ENCODE measurements around the gene NPHS1.
A peak's percentile ranks its signal among the peaks of the same experiment; 100 is the strongest.
"Not testable (repeated sequence)": the region's sequence is repeated elsewhere in the genome, so short reads cannot be mapped to it uniquely, and the experiment has no call there.

NPHS1 gene, protein sequence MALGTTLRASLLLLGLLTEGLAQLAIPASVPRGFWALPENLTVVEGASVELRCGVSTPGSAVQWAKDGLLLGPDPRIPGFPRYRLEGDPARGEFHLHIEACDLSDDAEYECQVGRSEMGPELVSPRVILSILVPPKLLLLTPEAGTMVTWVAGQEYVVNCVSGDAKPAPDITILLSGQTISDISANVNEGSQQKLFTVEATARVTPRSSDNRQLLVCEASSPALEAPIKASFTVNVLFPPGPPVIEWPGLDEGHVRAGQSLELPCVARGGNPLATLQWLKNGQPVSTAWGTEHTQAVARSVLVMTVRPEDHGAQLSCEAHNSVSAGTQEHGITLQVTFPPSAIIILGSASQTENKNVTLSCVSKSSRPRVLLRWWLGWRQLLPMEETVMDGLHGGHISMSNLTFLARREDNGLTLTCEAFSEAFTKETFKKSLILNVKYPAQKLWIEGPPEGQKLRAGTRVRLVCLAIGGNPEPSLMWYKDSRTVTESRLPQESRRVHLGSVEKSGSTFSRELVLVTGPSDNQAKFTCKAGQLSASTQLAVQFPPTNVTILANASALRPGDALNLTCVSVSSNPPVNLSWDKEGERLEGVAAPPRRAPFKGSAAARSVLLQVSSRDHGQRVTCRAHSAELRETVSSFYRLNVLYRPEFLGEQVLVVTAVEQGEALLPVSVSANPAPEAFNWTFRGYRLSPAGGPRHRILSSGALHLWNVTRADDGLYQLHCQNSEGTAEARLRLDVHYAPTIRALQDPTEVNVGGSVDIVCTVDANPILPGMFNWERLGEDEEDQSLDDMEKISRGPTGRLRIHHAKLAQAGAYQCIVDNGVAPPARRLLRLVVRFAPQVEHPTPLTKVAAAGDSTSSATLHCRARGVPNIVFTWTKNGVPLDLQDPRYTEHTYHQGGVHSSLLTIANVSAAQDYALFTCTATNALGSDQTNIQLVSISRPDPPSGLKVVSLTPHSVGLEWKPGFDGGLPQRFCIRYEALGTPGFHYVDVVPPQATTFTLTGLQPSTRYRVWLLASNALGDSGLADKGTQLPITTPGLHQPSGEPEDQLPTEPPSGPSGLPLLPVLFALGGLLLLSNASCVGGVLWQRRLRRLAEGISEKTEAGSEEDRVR (N-terminal part only)

DNA sequence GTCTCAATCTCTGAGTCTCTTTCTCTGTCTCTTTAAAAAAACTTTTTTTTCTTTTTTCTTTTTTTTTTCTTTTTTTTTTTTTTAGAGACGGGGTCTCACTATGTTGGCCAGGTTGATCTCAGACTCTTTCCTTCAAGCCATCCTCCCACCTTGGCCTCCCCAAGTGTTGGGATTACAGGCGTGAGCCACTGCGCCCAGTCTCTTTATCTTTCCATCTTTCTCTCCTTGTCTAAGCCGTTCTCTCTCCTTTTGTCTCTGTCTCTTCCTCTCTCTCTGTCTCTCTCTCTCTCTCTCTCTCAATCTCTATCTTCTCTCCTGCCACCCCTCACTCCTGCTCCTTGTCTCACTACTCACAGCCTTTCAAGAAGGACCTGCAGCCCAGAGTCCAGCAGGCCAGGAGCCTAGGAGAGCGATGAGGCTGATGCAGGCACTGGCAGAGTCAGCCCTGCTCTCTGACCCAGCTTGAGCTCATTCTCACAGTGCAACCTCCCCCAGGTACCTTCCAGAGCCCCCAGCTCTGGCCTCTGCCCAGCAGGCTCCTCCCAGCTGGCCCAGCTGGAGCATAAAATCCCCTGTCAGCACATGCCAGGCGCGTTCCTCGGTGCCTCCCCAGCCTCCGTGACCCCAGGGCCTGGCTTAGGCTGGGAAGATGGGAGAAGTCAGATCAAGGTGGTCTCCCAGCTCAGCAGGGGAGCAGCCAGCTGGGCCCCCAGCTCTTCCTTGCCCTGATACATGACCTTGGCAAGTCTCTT lies at the start of gene NPHS1:
Gene NPHS1 (minus strand): TSS at position 476 of the 752 bp plus-strand sequence. CDS start 667 bp downstream, outside the sequence.
- no peaks in the 10 kb centered on the region for H3K9me3 ChIP-seq (ENCODE audit: control insufficient read depth, low read length)
- no peak within 1 kb of the TSS for H3K9ac ChIP-seq (ENCODE audit: low read length)
- H3K36me3 ChIP-seq (ENCODE audit: control insufficient read depth, insufficient read depth, low read length): no peaks in the 10 kb centered on the region
- H3K4me1 ChIP-seq (ENCODE audit: control insufficient read depth, insufficient read depth, low read length): peaks cover 8% of the 10 kb centered on the region
- H3K4me3 ChIP-seq (ENCODE audit: low read length): no peak within 1 kb of the TSS
- peaks cover 48% of the 10 kb centered on the region for H3K27me3 ChIP-seq (ENCODE audit: control insufficient read depth, insufficient read depth, low read length)

- Histone ChIP-seq H3K27me3 (ENCODE audit: control insufficient read depth, insufficient read depth, low read length) (no peaks in the 10 kb centered on the region), H3K9me3 (ENCODE audit: control insufficient read depth, low read length) (no peaks in the 10 kb centered on the region), H3K36me3 (ENCODE audit: control insufficient read depth, insufficient read depth, low read length) (no peaks in the 10 kb centered on the region), H3K4me3 (ENCODE audit: low read length) (no peak overlapping the region), H3K4me1 (ENCODE audit: control insufficient read depth, insufficient read depth, low read length) (peaks cover 17% of the 10 kb centered on the region), H3K9ac (ENCODE audit: low read length) (no peak overlapping the region)
Observed at GRCh38 chr19:35901055-35901644, 48.8 kb upstream of the NPHS1 start.

DNA sequence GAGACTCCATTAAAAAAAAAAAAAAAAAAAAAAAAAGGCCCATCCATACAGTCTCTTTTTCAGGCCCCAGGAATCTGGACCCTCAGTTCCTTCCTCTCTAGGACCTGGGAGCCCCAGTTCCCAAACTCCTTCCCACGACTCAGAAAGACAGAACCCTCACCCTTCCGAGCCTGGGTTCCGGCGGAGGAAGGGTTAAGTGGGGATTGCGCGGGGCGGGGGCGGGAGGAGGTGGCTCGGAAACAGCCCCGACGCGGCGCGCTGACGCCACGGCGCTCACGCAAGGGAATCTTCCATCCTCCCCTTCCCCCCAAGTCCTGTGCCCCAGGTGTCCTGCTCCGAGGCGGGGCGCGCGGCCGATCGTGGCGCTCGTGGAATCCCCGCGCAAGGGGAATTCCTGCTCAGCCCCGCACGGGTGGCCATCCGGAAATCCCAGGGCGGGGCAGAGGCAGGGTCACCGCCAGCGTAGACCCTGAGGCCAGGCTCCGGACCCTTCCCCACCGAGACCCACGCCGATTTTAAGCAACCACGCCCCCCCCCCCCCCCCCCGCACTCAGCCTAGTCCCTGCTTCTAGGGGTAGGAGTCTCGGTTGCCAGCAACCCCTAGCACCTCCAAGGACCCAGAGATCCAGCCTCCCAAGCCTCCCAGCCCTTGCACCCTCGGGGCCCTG lies 47.4 kb upstream of the NPHS1 start:
- H3K4me3 ChIP-seq (ENCODE audit: low read length): peak overlapping the region; percentile 87
- no peaks in the 10 kb centered on the region for H3K36me3 ChIP-seq (ENCODE audit: control insufficient read depth, insufficient read depth, low read length)
- no peaks in the 10 kb centered on the region for H3K27me3 ChIP-seq (ENCODE audit: control insufficient read depth, insufficient read depth, low read length)
- peaks cover 17% of the 10 kb centered on the region for H3K4me1 ChIP-seq (ENCODE audit: control insufficient read depth, insufficient read depth, low read length)
- H3K9ac ChIP-seq (ENCODE audit: low read length): peak overlapping the region; percentile 84
- no peaks in the 10 kb centered on the region for H3K9me3 ChIP-seq (ENCODE audit: control insufficient read depth, low read length)

DNA sequence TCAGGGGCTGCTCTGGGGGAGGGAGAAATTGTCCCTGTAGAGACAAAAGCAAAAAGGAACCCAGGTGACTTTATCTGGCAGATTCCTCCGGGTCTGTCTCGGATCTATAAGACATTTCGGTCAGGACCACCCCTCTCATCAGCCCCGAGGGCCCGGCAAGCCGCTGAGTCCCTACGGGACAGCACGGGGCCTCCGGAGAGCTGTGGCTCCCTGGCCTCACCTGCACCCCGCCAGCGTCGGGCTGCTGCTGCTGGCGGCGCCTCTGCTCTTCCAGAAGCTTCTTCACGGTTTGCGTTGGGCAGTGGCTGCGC lies 46.1 kb upstream of the NPHS1 start:
- Histone ChIP-seq H3K9ac (ENCODE audit: low read length) (peak overlapping the region; percentile 83), H3K36me3 (ENCODE audit: control insufficient read depth, insufficient read depth, low read length) (no peaks in the 10 kb centered on the region), H3K4me3 (ENCODE audit: low read length) (peak overlapping the region; percentile 38), H3K4me1 (ENCODE audit: control insufficient read depth, insufficient read depth, low read length) (peaks cover 14% of the 10 kb centered on the region), H3K27me3 (ENCODE audit: control insufficient read depth, insufficient read depth, low read length) (no peaks in the 10 kb centered on the region), H3K9me3 (ENCODE audit: control insufficient read depth, low read length) (no peaks in the 10 kb centered on the region)

GRCh38 chr19:35897706-35898451 lies 45.6 kb upstream of the NPHS1 start:
- peak overlapping the region; percentile 83 for H3K9ac ChIP-seq (ENCODE audit: low read length)
- peaks cover 11% of the 10 kb centered on the region for H3K4me1 ChIP-seq (ENCODE audit: control insufficient read depth, insufficient read depth, low read length)
- peak overlapping the region; percentile 38 for H3K4me3 ChIP-seq (ENCODE audit: low read length)
- no peaks in the 10 kb centered on the region for H3K9me3 ChIP-seq (ENCODE audit: control insufficient read depth, low read length)
- no peaks in the 10 kb centered on the region for H3K36me3 ChIP-seq (ENCODE audit: control insufficient read depth, insufficient read depth, low read length)
- H3K27me3 ChIP-seq (ENCODE audit: control insufficient read depth, insufficient read depth, low read length): no peaks in the 10 kb centered on the region

GRCh38 chr19:35896643-35897040 lies 44.3 kb upstream of the NPHS1 start:
- H3K27me3 ChIP-seq (ENCODE audit: control insufficient read depth, insufficient read depth, low read length): no peaks in the 10 kb centered on the region
- no peaks in the 10 kb centered on the region for H3K36me3 ChIP-seq (ENCODE audit: control insufficient read depth, insufficient read depth, low read length)
- H3K4me1 ChIP-seq (ENCODE audit: control insufficient read depth, insufficient read depth, low read length): peaks cover 11% of the 10 kb centered on the region
- no peaks in the 10 kb centered on the region for H3K9me3 ChIP-seq (ENCODE audit: control insufficient read depth, low read length)
- H3K9ac ChIP-seq (ENCODE audit: low read length): no peak overlapping the region
- H3K4me3 ChIP-seq (ENCODE audit: low read length): no peak overlapping the region

DNA sequence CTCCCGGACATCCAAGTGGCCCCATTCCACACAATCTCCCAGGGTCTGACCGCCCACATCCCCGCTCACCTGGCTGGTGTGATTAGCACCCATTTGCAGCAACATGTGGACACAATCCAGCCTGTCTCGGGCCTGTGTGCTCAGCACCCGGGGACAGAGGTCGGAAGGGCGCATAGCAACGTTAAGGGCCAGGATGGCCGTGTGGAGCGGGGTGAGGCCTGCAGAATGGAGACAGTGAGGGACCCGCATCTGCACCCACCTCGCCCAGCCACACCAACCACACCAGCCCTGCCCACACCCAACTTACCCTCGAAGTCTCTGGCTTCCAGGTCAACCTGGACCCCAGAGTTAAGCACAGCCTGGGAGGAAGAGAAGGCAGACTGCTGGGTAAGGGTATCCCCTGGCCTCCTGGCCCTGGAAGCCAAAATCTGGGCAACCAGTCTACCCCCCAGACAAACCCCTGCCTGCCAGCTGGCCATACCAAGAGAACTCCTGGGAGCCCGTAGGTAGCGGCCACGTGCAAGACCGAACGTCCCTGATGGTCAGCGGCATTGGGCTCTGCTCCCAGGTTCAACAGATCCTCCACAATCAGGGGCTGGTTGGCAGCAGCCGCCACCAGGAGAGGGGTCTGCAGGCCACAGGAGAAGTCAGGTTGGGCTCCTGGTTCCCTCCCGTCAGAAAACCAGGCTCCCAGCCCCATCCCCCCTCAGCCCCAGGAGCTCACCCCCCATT lies 43.8 kb upstream of the NPHS1 start:
- no peak overlapping the region for H3K4me3 ChIP-seq (ENCODE audit: low read length)
- peaks cover 11% of the 10 kb centered on the region for H3K4me1 ChIP-seq (ENCODE audit: control insufficient read depth, insufficient read depth, low read length)
- no peaks in the 10 kb centered on the region for H3K36me3 ChIP-seq (ENCODE audit: control insufficient read depth, insufficient read depth, low read length)
- no peaks in the 10 kb centered on the region for H3K9me3 ChIP-seq (ENCODE audit: control insufficient read depth, low read length)
- H3K27me3 ChIP-seq (ENCODE audit: control insufficient read depth, insufficient read depth, low read length): no peaks in the 10 kb centered on the region
- H3K9ac ChIP-seq (ENCODE audit: low read length): no peak overlapping the region

- Histone ChIP-seq H3K4me3 (ENCODE audit: low read length) (no peak overlapping the region), H3K9ac (ENCODE audit: low read length) (no peak overlapping the region), H3K36me3 (ENCODE audit: control insufficient read depth, insufficient read depth, low read length) (no peaks in the 10 kb centered on the region)
Observed at GRCh38 chr19:35894342-35894741, 42.0 kb upstream of the NPHS1 start.

DNA sequence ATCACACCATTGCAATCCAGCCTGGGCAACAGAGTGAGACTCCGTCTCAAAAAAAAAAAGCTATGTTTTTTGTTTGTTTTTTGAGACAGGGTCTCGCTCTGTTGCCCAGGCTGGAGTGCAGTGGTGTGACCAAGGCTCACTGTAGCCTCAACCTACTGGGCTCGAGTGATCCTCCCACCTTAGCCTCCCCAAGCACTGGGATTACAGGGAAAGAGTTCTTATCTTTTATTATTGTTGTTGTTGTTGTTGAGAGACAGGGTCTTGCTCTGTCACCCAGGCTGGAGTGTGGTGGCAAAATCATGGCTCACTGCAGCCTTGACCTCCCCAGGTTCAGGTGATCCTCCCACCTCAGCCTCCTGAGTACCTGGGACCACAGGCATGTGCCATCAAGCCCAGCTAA lies 39.5 kb upstream of the NPHS1 start:
- H3K9me3 ChIP-seq (ENCODE audit: control insufficient read depth, low read length); H3K27me3 ChIP-seq (ENCODE audit: control insufficient read depth, insufficient read depth, low read length); H3K36me3 ChIP-seq (ENCODE audit: control insufficient read depth, insufficient read depth, low read length); H3K4me1 ChIP-seq (ENCODE audit: control insufficient read depth, insufficient read depth, low read length); H3K4me3 ChIP-seq (ENCODE audit: low read length); H3K9ac ChIP-seq (ENCODE audit: low read length): not testable (repeated sequence)

More at GRCh38 chr19:35894342-35894741, 42.0 kb upstream of the NPHS1 start:
- Histone ChIP-seq H3K4me1 (ENCODE audit: control insufficient read depth, insufficient read depth, low read length) (peaks cover 11% of the 10 kb centered on the region), H3K9me3 (ENCODE audit: control insufficient read depth, low read length) (no peaks in the 10 kb centered on the region), H3K27me3 (ENCODE audit: control insufficient read depth, insufficient read depth, low read length) (no peaks in the 10 kb centered on the region)

GRCh38 chr19:35890113-35890650 lies 37.9 kb upstream of the NPHS1 start:
- no peaks in the 10 kb centered on the region for H3K4me1 ChIP-seq (ENCODE audit: control insufficient read depth, insufficient read depth, low read length)
- H3K36me3 ChIP-seq (ENCODE audit: control insufficient read depth, insufficient read depth, low read length): peaks cover 9% of the 10 kb centered on the region

More at GRCh38 chr19:35890113-35890650, 37.9 kb upstream of the NPHS1 start:
- Histone ChIP-seq H3K9ac (ENCODE audit: low read length) (no peak overlapping the region), H3K9me3 (ENCODE audit: control insufficient read depth, low read length) (no peaks in the 10 kb centered on the region), H3K4me3 (ENCODE audit: low read length) (no peak overlapping the region), H3K27me3 (ENCODE audit: control insufficient read depth, insufficient read depth, low read length) (no peaks in the 10 kb centered on the region)

Measured in mucosa of stomach (tissue), 1 donor.